Stimulated activated CD4-positive, alpha-beta T cell treated with anti-CD3 and anti-CD28 coated beads, TNF-alpha, amount 100 ng/mL, for 1 hour (primary cell): Measurements from ENCODE around the gene ACCS.

ENCODE experiments used
- DNase-seq, 3 donors: peaks; one replicate each; pipeline ENCODE4 v3.0.0-alpha.2; 2020; ENCODE audit warnings: low read depth in 3 of 3, low spot score in 1 of 3

ACCS gene

DNA sequence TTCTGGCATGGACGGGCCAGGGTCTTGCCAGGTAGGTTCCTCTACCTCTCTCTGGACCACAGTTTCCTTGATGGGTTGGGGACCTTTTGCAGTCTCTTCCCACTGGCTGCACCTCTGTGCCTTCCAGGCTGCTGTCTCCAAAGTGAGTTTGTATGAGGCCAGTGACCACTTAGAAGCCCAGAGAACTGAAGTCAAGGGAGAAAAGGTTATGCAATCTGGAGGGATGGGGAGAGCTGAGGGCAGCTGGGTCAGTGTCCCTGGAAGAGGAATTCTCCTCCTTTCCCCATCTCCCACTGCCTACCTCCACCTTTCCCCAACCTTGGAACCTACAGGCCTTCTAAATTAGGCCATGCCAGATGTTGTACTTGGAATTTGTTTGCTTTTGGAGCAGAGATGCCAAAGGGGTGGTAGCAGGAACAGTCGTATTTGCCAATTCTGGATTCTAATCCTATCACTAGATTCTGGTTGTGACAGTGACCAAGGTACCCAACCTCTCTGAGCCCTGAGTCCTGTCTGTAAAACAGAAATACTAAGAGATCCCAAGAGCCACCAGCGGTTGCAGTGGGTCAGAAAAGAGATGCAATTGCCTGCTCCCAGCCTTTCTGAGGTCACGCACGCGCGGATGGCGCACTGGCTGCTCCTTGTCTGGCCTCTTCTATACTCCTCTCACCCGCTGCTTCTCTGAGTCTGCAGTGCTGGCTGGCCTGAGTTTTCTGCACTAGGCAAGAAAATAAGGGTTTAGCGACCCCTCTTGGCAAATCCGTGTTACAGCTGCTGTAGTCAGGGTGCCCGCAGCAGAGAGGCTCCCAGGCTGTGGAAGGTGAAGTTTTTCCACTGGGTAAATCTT is 29.0 kb upstream of the ACCS start:
- DNase-seq, result no peak

DNA sequence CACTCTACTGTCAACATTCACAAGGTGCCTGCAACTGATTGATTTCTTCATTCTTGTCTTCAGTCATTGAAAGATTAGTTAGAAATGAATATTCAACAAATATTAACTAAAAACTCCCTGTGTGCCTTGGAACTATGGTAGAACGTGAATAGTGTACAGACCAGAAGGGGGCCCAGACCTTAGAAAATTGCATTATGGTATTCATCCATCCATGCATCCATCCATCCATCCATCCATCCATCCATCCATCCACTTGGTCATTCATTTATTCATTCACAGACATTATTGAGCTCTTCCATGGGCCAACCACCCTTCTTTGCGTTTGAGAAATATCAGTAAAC is 28.4 kb upstream of the ACCS start:
- no peak for DNase-seq

DNA sequence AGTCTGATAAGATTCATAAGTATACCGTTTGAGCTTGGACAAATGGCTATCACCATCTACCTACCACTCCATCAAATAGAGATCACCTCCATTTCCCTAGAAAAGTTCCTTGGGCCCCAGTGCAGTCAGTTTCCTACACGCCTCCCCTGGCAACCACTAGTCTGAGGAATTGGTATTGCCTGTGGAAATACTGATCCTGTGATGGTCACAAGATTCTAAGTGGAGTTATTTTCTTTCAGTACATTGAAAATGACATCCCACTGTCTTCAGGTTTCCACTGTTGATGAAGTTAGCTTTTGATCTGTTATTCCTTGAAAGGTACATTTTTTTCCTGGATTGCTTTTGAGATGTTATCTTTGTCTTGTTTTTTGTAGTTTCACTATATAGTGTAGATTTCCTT is 22.9 kb upstream of the ACCS start:
- no peak for DNase-seq

DNA sequence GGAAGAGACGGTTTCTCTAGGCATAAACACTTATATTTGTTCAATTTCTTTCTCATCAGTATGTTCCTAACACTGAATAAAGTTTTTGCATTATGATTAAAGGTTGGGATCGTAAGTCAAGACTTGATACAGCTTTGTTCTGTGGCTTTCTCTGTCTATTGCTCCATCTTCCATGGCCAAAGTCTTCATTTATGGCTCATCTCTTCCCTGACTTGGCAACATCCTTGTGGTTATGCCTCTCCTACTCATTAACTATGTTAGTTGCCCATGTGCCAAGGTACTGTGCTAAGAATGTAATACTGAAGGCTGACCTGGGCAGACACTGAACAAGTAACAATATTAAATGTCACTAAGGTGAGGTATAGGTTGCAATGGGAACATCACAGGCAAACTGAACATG is 19.9 kb upstream of the ACCS start:
- DNase-seq, result no peak

DNA sequence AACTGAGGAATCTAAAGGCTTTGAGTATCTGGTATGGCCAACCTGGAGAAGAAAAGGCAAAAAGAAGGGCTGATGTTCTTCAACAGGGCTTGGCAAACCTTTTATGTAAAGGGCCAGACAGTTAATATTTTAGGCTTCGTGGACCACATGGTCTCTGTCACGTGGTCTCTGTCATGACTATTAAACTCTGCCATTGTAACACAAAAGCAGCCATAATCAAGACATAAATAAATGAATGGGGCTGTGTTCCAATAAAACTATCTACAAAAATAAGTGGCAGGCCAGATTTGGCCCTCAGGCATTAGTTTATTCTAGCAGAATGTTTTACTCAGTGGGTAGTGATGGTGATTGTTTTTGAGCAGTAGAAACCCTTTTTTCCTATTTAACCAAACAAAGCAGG is 18.8 kb upstream of the ACCS start:
- DNase-seq, result no peak

DNA sequence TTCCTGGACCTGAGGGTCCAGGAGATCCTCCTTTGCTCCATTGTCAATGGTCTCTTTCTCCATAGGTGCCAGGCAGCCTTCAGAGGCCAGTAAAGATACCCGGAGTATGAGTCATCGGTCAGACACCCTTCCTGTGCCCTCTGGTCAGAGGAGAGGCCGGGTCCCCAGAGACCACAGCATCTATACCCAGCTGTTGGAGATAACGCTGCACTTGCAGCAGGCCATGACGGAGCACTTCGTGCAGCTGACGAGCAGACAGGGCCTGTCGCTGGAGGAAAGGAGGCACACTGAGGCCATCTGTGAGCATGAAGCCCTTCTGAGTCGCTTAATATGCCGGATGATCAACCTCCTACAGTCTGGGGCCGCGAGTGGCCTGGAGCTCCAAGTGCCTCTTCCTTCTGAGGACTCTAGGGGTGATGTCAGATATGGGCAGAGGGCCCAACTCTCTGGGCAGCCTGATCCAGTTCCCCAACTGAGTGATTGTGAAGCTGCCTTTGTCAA is 18.1 kb upstream of the ACCS start, which contains the start of gene ACCSL:
TSS of gene ACCSL (plus strand) at position 51 of the 501 bp plus-strand sequence. CDS start at position 107, 56 bp downstream.
- no peak for DNase-seq

DNA sequence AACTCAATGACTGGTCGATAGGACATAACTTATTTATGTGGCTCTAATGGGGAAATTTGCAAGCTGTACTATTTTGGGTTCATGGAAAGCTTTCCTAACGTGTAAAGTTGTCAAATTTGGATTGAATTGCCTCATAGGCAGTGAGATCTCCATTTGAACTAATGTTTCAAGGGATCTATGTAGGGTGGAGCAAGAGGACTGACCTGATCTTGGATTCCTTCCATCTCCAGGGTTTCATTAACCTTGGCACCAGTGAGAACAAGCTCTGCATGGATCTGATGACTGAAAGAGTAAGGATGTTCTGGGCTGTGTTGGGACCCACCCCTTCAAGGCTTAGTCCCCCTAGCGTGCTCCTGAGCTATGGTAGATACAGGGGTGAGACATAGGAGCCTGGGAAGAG is 16.2 kb upstream of the ACCS start:
- no peak for DNase-seq

DNA sequence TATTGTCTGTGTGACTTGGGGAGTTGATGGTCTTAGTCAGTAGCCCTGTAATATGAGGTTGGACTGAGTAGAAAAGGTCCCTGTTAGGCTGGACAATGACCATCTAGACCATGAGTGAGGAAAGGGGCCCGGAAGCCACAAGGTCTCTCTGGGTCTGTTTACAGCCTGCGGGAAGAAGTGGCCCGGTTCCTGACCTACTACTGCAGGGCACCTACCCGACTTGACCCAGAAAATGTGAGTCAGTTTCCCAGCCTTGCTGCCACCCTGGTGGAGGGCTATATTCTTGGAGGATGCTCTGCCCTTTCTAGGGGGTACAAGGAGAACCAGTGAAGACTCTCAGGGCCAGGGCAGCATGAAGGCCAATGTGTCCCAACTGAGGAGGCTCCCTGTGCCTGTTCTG is 14.9 kb upstream of the ACCS start:
- DNase-seq, result no peak

DNA sequence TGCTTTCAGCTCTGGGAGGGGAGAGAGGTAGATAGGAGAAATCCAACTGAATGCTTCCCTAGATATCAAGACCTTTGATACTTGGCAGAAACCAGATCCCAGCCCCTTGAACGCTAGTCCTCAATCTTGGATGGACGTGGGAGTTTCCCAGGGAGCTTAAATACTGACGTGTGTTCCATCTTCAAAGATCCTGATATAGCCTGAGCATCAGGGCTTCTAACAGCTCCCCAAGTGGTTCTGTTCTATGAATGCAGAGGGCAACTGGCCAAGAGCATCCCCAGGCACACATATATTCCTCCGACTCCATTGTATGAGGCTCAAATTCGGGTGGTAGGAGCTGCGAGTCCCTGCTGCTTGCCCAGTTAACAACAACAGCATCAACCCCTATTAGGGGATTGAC is 8.7 kb upstream of the ACCS start:
- DNase-seq, result no peak

DNA sequence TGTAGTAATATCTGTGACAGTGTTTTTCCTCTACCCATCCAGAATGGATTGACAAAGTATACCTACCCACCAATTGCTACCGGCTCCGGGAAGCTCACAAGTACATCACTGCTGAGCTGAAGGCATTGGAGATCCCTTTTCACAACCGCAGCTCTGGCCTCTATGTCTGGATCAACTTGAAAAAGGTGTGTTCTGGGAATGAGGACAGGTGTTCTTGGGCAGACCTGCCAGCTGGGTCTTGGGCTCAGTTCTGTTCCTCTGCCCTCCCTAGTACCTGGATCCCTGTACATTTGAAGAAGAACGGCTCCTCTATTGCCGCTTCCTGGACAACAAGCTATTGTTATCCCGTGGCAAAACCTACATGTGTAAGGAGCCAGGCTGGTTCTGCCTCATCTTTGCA is 7.8 kb upstream of the ACCS start:
- DNase-seq, result no peak

DNA sequence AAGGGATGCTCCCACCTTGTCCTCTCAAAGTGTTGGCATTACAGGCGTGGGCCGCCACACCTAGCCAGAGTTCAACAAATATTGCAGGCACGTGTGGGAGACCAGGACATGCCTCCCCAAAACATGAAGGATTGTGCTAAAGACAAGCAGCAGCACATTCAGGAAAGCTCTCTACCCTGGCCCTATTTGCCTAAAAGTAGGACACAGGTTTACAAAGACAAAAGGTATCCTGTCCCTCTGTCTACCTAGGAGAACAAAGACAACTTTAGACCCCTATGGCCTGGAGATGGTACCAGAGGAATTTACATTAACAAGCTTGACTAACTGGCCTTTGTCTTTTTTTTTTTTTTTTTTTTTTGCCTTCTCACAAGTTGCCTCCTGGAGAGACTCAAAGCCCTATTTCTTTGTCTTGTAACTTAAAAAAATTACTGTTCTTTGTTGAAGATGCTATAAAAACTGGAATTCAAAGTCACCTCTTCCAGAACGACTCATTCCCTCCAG is 859 bp upstream of the ACCS start:
- no peak for DNase-seq

DNA sequence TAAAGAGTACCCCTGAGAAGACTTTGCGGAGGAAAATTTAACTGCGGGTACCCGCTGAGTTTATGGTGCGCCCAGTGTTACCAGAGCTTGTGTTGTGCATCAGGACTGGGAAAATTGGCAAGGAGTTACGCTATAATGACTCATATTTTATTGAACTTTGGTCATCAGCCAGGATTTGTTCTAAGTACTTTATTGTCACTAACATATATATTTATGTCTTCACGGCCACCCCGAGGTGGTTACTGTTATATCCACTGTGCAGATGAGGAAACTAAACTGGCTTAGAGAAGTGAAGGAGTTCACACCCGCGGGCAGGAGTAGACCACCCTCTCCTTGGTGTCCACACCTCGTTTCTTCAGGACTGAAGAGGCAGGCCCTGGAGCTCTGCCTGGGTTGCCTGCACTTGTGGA is 667 bp downstream of the ACCS start:
- no peak for DNase-seq

DNA sequence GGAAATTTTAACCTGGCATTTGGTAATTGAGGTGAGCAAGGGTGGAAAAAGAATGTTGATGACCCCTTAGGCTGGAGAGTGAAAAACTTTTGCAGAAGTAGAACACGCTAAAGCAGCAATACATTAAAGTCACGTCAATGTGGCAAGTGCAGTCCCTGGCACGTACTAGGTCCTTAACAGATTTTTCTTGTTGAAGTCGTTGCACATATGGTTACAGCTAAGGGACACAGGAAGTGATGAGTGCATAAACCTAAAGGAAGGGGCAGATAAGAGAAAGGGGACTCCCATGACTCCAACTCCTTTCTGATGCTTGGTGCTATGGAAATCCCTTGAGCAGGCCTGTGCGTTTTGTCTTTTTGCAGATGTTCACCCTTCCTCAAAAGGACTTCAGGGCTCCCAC is 1.2 kb downstream of the ACCS start:
- no peak for DNase-seq

DNA sequence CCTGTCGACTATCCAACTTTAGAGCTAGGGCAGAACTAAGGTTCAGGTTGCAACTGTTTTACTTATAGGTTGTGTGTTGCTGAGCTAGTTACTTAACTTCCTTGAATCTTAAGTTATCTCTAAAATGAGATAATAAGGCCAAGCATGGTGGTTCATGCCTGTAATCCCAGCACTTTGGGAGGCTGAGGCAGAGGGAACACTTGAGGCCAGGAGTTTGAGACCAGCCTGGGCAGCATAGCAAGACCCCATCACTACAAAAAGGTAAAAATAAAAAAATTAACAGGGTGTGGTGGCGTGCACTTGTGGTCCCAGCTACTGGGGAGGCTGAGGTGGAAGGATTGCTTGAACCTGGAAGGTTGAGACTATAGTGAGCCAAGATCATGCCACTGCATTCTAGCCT is 2.1 kb downstream of the ACCS start:
- DNase-seq, result no peak

DNA sequence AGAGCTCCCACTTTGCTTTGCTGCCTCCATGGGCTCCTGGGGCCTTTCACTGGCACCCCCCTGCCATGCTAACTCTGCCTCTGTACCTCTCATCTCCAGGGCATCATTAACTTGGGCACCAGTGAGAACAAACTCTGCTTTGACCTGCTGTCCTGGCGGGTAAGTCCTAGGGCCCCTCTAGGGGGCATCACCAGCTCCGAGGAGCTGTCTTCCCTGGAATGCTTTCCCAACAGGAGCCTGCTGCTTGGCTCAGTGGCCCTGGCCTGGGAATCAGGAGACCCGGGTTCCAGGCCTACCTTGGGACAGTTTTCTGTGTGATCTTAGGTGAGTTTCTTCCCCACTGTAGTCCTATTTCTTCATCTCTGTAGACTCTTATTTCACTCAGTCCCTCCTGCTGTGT is 5.1 kb downstream of the ACCS start:
- DNase-seq, result no peak

DNA sequence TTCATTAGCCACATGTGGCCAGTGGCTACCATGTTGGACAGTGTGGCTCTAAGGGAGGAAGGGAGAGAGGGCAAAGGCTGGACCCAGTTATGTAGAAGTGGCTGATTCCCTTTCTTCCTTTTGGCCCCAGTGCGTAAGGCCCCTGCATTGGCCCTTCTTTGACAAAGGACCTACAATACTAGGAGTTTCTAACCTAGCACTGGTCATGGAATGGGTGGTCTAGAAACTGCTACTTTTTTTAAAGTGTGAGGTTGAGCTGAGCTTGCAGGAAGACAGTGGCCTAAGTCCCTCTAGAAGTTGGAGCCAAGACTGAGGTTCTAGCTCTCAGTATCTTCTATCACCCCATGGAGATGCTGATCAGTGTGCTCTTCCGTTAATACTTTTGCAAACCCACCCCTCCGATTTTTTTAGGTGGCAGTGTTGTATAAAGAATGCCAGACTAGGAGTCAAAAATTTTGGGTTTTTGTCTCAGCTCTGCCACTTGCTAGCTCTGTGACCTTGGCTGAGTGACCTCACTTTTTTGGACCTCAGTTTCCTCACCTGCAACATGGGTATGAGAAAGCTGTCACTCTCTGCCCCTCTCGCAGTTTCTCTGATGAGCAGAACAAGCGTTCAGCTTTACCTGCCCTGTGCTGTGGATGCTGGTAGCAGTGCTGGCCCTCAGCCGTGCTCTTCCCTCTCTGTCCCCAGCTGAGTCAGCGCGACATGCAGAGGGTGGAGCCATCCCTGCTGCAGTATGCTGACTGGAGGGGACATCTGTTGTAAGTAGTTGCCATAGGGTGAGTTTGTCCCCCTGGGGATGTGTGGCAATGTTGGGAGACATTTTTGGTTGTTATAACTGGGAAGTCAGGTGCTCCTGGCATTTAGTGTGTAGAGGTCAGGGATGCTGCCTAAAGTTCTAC is 6.9 kb downstream of the ACCS start:
- no peak for DNase-seq

DNA sequence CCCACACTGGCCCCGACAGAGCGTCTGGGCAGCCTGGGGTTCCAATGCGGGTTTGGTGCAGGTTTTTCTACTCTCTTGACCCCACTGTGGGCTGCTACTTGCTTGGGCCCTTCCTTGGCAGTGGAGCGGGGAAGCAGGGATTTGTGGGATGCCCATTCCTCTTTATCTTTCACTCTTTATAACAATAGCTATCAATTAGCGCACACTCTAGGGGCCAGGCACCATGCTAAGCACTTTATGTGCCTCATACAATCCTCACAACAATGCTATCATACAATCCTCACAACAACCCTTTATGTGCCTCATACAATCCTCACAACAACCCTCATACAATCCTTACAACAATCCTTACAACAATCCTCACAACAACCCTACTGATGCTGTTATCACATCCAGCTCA is 12.7 kb downstream of the ACCS start:
- no peak for DNase-seq

DNA sequence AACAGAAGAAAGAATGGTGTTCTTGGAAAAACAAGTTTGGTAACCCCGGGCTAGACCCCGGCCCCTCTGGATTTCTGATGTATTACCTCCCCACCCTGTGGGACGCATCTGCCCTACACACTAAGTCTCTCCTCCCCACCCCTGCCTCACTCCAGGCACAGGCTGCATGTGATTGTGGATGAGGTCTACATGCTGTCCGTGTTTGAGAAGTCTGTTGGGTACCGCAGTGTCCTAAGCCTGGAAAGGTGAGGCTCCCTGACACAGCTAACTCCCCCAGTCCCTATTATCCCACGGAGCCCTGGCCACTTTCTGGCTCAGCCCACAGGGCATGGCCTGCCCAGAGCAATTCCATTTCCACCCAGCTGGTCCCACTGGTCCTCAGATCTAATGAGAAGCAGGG is 13.3 kb downstream of the ACCS start:
- DNase-seq, result no peak

DNA sequence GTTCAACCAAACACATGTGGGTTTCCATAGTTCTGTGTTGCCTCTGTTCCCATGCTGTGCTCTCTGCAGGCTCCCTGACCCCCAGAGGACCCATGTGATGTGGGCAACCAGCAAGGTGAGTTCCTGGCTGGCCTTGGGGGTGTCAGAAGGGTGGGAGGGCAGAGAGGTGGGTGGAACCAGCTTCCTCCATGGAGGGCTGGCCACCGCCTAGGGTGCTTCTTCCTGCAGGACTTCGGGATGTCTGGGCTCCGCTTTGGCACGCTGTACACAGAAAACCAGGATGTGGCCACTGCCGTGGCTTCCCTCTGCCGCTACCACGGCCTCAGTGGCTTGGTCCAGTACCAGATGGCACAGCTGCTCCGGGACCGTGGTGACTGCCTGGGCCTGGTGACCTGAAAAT is 14.9 kb downstream of the ACCS start:
- DNase-seq, result no peak

DNA sequence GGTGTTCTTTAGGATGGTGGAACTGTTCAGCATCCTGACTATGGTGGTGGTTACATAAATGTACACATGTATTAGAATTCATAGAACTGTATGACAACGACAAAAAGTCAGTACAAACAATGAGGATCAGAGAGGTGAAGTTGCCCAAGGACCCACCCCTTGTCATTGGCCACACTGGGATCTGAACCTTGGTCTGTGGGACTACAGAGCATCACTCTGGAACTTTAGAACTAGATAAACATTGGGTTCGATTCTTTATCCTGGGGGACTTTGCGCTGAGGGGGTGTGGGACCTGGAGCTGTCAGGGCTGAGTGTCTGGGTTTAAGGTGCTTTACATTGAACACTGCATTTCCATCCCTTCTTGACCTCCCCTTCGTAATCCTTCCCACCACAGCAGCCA is 16.6 kb downstream of the ACCS start:
- DNase-seq, result no peak

DNA sequence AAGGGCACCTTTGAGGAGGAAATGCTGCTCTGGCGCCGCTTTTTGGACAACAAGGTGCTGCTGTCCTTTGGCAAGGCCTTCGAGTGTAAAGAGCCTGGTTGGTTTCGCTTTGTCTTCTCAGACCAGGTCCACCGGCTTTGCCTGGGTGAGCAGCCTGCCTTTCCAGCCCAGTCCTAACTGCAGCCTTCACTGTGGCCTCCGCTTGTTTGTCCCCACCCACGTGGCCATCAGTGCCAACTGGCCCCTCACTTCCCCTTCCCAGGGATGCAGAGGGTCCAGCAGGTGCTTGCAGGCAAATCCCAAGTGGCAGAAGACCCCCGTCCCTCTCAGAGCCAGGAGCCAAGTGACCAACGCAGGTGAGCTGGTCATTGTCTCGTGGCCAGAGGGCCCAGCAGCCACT is 17.4 kb downstream of the ACCS start:
- no peak for DNase-seq

DNA sequence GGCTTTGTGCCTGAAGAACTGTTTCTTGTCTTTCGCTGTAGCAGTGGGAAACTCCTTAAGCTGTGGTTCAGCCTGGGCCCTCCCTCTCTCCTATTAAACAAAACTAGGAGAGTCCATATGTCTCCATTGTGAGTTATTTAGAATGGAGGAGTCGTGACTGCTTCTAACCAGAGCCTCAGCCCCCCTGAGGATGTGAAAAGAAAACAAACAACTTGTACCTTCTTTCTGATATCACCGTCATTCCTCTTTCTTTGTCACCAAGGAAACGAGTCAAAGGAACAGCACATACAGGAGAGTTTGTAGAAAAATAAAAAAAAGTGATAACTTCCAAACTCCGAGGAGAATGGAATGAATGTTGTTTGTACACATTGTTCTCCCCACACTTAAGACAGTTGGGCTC is 17.8 kb downstream of the ACCS start:
- no peak for DNase-seq
